ENCODE results near the gene LRIG1. TPM values are rescaled to one million over a fixed set of nuclear protein-coding genes. Genes with fewer than 3 reads are reported as not detected.

Gene LRIG1
- total and polyA plus RNA-seq, 2 donors, result 23.4 to 29.2 TPM

DNA sequence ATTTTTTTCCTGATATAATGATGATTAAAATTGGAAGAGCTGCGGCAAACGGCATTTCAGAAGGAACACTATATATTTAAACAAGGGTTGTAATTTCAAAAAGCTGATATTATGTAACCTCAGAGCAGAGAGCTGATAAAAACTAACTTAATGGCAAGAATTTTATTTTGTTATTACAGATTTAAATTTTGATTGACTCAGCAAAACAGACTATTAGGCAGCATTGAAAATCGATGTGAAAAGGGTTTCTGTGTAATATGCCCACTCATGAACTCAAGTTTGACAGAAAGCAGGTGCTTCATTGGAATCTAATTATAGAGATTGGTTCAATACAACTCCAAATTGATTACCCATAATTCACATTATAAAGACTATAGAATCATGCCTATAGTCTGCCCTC is 24.9 kb upstream of the LRIG1 start:
- WGBS, result 90% methylated on average over 3 of the region's 3 CpGs
- no peaks in the 10 kb centered on the region for H3K4me1 ChIP-seq (ENCODE audit: insufficient read depth)
- DNase-seq (ENCODE audit: extremely low spot score), result no peak

DNA sequence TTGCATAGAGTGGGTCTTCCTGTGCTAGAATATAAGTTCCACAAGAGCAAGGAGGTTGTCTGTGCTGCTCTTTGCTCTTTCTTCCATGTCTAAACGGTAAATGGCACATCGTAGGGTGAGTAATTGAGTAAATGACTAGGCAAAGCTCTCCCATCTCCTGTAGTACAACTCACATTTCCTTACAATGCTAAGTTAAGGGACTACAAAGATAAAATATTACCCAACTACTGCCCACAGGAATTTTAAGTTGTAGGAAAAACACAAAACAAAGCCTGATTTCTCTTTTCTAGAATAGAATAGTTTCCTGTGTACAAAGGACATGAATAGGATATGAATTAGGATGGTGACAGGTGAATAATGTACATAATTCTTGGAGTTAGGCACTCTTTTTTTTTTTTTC is 19.9 kb upstream of the LRIG1 start:
- Histone ChIP-seq H3K4me1 (ENCODE audit: insufficient read depth) (no peaks in the 10 kb centered on the region), H3K27ac (ENCODE audit: low read depth) (no peak overlapping the region), H3K36me3 (ENCODE audit: insufficient read depth) (no peaks in the 10 kb centered on the region), H3K4me3 (ENCODE audit: low read depth, low read length) (no peak overlapping the region)
- 90% methylated on average over 2 of the region's 2 CpGs for WGBS
- DNase-seq (ENCODE audit: extremely low spot score), result no peak

More for the DNA sequence above, 24.9 kb upstream of the LRIG1 start:
- Histone ChIP-seq H3K4me3 (ENCODE audit: low read depth, low read length) (no peak overlapping the region), H3K36me3 (ENCODE audit: insufficient read depth) (no peaks in the 10 kb centered on the region), H3K27ac (ENCODE audit: low read depth) (no peak overlapping the region)

DNA sequence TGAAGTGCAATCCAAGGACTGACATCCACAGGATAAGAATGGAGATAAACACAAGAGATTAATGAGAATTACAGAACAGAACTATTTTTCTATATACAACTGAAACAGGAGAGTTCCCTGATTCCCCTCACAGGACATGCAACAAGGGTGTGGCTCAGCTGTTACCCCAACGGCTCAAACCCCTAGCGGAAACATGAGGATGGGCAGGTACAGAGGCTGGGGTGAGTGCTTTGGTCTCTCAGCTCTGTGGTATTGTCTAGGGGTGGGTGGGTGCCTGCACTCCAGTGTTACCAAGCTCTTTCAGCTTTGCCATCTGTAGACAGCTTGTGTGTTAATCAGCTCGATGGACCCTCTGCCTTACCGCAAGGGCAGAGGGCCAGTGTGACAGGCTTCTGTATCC is 17.8 kb upstream of the LRIG1 start:
- H3K36me3 ChIP-seq (ENCODE audit: insufficient read depth), result no peaks in the 10 kb centered on the region
- H3K4me3 ChIP-seq (ENCODE audit: low read depth, low read length), result no peak overlapping the region
- DNase-seq (ENCODE audit: extremely low spot score), result no peak
- H3K4me1 ChIP-seq (ENCODE audit: insufficient read depth), result no peaks in the 10 kb centered on the region
- no peak overlapping the region for H3K27ac ChIP-seq (ENCODE audit: low read depth)
- 82% methylated on average over 4 of the region's 4 CpGs for WGBS

DNA sequence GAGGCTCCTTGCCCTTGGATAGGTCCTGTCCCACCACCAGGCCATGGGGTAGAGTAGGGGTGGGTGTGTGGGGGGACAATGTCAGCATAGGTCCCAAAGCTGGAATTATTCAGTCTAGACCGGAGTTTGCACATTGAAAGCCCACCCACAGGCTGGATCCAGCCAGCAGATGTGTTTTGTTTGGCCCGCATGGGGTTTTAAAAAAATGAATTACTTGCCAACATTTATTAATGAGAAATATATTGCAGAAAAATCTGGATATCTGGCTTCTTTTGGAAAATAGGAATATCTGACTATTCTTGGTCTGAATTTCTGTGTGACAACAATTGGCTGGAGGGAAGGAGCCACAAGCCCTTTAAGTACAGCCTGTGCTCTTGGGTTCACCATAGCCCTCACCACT is 17.3 kb upstream of the LRIG1 start:
- 79% methylated on average over 2 of the region's 2 CpGs for WGBS

DNA sequence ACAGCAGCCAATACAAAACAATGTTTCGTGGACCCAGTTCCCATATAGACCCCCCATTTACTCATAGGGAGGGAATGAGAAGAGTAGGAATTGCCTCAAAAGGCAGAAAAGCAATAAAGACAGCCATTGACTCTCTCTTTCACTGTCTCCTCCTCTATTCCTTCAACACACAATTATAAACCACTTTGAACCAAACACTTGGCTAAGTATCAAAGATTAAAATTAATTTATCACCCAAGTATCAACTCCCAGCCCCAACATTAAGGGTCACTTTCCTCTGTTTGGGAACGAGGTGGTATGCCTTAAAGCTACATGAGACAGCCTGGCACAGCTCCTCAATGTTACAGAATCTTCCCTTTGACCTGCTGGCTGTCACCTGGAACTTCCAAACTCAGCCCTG is 16.4 kb upstream of the LRIG1 start:
- 63% methylated on average over 2 of the region's 2 CpGs for WGBS
- no peak for DNase-seq (ENCODE audit: extremely low spot score)
- Histone ChIP-seq H3K36me3 (ENCODE audit: insufficient read depth) (no peaks in the 10 kb centered on the region), H3K4me1 (ENCODE audit: insufficient read depth) (no peaks in the 10 kb centered on the region), H3K4me3 (ENCODE audit: low read depth, low read length) (no peak overlapping the region), H3K27ac (ENCODE audit: low read depth) (no peak overlapping the region)

More for the DNA sequence above, 17.3 kb upstream of the LRIG1 start:
- Histone ChIP-seq H3K4me3 (ENCODE audit: low read depth, low read length) (no peak overlapping the region), H3K27ac (ENCODE audit: low read depth) (no peak overlapping the region), H3K36me3 (ENCODE audit: insufficient read depth) (no peaks in the 10 kb centered on the region), H3K4me1 (ENCODE audit: insufficient read depth) (no peaks in the 10 kb centered on the region)
- DNase-seq (ENCODE audit: extremely low spot score), result no peak

DNA sequence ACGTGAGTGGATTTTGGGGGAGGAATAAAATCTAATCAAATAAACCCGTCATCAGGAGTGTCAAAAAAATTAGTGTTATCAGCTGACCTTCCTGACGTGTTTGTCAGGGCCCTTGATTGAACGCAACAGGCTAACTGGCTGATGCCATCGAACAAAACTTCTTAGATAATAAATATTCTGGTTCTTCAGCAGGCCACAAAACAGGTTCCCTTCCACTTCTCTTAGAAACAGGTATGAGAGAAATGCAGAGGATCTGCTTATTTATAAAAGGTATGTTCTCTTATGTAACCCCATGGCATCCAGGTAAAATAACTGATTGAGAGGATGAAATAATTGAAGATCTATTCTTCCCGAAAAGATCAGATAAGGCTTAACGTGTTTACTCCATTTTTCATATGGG is 7.6 kb upstream of the LRIG1 start:
- Histone ChIP-seq H3K36me3 (ENCODE audit: insufficient read depth) (no peaks in the 10 kb centered on the region), H3K4me1 (ENCODE audit: insufficient read depth) (no peaks in the 10 kb centered on the region), H3K4me3 (ENCODE audit: low read depth, low read length) (no peak overlapping the region), H3K27ac (ENCODE audit: low read depth) (no peak overlapping the region)
- WGBS, result 79% methylated on average over 7 of the region's 7 CpGs
- no peak for DNase-seq (ENCODE audit: extremely low spot score)

DNA sequence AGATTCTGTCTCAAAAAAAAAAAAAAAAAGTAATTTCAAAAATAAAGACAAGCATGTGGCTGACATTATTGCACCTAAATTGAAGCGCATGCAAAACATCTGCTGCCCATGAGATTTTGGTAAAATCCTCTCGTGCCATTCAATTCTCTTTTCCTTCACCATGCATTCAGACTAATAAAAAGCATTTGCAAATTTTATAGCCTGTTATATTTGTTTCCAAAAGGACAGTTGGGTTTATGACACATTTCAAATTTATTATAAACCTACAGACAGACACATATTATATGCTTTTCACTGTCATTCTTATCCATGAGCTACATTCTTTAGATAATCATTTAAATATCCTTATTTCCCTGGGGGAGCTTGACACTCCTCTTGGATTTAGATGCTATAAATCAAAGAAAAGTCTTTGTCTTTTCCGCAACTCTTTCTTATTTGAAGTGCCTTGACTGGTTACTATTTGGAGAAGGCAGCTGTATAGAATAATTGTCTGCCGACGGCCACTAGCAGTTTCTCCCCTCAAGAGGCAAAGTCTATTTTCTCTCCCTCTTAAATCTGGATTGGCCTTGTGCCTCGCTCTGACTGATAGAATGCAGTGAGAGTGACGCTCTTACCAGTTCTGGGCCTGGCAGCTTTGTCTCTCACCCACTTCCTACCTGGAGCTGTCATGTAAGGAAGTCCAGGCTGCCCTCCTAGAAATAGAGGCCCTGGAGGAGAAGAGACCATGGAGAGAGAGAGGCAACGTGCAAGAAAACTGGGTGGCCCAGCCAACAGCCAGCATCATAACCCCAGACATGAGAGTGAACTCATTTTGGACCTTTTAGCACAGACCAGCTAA is 6.8 kb upstream of the LRIG1 start:
- Histone ChIP-seq H3K4me1 (ENCODE audit: insufficient read depth) (no peaks in the 10 kb centered on the region), H3K4me3 (ENCODE audit: low read depth, low read length) (no peak overlapping the region), H3K27ac (ENCODE audit: low read depth) (no peak overlapping the region), H3K36me3 (ENCODE audit: insufficient read depth) (no peaks in the 10 kb centered on the region)
- DNase-seq (ENCODE audit: extremely low spot score), result no peak
- WGBS, result 82% methylated on average over 8 of the region's 8 CpGs

DNA sequence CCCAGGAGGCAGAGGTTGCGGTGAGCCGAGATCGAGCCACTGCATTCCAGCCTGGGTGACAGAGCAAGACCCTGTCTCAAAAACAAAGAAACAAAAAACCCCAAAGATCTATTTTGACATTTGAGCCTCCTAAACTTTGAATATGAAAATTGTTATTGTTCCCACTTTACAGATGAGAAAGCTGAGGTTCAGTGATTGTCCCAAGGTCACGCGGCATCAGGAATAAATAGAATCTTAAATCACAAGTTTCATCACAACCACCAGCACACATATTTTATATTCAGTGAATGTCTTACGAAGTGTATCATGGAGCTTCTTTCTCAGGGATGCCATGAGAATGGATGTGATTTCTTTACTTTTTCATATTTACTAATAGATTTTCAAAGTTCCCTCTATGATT is 5.3 kb upstream of the LRIG1 start:
- DNase-seq (ENCODE audit: extremely low spot score), result no peak
- Histone ChIP-seq H3K4me1 (ENCODE audit: insufficient read depth) (no peaks in the 10 kb centered on the region), H3K4me3 (ENCODE audit: low read depth, low read length) (no peak overlapping the region), H3K36me3 (ENCODE audit: insufficient read depth) (no peaks in the 10 kb centered on the region), H3K27ac (ENCODE audit: low read depth) (no peak overlapping the region)
- WGBS, result 97% methylated on average over 6 of the region's 6 CpGs

DNA sequence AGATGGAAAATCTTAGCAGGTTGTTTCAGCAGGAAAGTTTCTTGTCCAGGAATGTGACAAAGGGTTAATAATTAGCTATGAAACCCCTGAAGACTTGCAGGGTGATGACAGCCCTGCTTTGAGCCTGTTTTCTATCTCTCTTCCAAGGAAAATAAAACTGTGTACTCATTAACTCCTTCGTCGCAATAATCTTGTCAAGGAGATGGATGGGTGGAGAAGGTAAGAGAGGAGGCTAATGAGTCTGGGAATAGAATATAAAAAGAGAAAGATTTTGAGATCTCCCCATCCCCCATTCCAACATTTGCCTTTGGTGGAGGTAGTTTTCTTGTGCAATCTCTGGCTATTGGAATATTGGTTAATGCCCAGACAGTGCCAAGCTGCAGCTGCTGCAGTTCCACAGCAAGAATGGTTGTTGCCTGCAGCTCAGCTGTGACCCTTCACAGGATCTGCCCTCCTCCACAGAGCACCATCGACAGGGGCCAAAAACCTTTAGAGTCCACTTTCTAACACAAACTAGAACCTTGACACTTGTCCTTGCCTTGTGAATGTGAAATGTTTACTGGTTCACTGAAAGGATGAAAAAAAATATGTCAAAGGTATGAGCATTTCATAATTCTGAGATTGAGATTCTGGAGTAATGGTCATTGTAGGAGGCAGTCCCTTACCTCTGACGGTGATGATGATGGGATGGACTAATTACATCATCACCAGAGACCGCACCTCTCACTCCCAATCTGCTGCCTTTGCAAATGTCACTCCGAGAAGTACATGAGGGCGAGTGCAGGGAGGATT is 4.2 kb upstream of the LRIG1 start:
- Histone ChIP-seq H3K4me3 (ENCODE audit: low read depth, low read length) (no peak overlapping the region), H3K27ac (ENCODE audit: low read depth) (no peak overlapping the region), H3K36me3 (ENCODE audit: insufficient read depth) (no peaks in the 10 kb centered on the region), H3K4me1 (ENCODE audit: insufficient read depth) (no peaks in the 10 kb centered on the region)
- WGBS, result 61% methylated on average over 7 of the region's 7 CpGs
- no peak for DNase-seq (ENCODE audit: extremely low spot score)

DNA sequence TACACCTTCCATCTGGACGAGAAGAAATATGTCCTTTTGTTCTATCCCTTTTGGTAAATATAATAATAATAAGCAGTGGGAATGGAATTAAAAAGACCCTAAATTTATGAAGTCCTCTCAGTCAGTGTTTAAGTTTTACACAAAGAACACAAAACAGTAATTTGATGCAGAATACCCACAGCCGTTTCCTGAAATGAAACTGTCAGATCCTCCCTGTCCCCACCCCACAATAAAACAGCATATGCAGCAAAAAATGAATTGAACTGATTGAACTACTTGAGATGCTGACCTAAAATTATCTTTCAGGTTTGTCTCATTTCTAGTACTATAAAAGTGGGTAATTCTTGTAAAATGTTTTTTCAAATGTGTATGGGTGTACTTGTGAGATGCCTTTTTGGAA is 2.2 kb upstream of the LRIG1 start:
- 76% methylated on average over 2 of the region's 2 CpGs for WGBS
- H3K36me3 ChIP-seq (ENCODE audit: insufficient read depth), result no peaks in the 10 kb centered on the region
- no peak overlapping the region for H3K27ac ChIP-seq (ENCODE audit: low read depth)

DNA sequence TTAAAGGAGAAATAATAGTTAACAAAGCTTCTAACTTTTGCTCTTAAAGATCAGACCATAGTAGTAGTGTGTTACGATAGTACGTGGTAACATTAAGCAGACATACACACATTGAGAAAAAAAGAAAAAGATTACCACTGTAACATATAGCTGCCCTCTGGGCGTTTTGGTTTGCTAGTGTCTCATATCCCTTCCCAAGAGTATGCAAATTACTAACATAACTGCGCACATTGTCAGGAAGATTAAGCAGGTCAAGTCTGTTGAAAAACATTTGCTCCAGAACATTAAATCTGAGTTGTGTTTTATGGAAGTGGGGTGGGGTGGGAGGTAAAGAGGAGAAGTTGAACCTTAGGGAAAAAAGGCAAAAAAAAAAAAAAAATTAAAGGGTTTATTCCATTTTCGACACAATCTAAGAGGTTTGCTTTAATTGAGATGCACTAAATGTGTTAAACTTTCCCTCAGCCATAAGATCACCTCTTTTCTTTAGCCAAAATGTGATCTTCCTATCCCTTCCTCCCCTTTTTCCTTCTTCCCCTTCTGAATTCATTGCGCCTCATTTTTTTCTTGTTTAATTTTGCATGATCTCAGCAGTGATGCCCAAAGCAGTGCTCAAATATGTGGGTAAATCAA is 1.5 kb upstream of the LRIG1 start:
- WGBS, result 67% methylated on average over 6 of the region's 6 CpGs

More for the DNA sequence above, 2.2 kb upstream of the LRIG1 start:
- DNase-seq (ENCODE audit: extremely low spot score), result no peak
- no peak overlapping the region for H3K4me3 ChIP-seq (ENCODE audit: low read depth, low read length)
- H3K4me1 ChIP-seq (ENCODE audit: insufficient read depth), result peaks cover 1% of the 10 kb centered on the region

DNA sequence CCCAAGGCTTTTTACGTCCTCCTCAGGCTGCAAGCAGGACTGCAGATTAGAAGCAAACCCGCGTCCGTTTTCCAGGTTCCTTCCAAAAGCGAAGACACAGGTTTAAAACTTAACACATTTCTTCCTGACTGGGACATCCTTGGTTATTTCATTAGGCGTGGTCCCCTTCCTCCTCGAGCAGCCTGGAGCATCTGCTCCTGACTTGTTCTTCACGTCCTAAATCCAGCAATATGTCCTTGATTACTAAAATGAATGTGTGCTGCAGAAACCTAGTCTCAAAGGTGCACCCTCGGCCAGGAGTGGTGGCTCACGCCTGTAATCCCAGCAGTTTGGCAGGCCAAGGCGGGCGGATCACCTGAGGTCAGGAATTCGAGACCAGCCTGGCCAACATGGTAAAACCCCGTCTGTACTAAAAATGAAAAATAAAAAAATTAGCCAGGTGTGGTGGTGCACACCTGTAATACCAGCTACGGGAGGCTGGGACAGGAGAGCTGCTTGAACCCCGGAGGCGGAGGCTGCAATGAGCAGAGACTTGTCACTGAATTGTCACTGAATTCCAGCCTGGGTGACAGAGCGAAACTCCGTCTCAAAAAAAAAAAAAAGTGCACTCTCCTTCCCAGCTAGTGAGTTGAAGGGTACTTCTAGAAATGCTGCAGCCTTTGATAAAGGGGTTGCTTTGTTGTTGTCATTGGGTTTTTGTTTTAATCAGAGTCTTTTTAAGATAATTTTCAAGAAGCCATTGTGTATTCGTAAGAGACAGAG is 842 bp upstream of the LRIG1 start:
- Histone ChIP-seq H3K27ac (ENCODE audit: low read depth) (no peak overlapping the region), H3K36me3 (ENCODE audit: insufficient read depth) (no peaks in the 10 kb centered on the region), H3K4me1 (ENCODE audit: insufficient read depth) (peaks cover 1% of the 10 kb centered on the region), H3K4me3 (ENCODE audit: low read depth, low read length) (no peak overlapping the region)
- 32% methylated on average over 20 of the region's 20 CpGs for WGBS
- no peak for DNase-seq (ENCODE audit: extremely low spot score)

More for the DNA sequence above, 1.5 kb upstream of the LRIG1 start:
- Histone ChIP-seq H3K36me3 (ENCODE audit: insufficient read depth) (no peaks in the 10 kb centered on the region), H3K4me1 (ENCODE audit: insufficient read depth) (peaks cover 1% of the 10 kb centered on the region), H3K27ac (ENCODE audit: low read depth) (no peak overlapping the region), H3K4me3 (ENCODE audit: low read depth, low read length) (no peak overlapping the region)
- DNase-seq (ENCODE audit: extremely low spot score), result no peak

DNA sequence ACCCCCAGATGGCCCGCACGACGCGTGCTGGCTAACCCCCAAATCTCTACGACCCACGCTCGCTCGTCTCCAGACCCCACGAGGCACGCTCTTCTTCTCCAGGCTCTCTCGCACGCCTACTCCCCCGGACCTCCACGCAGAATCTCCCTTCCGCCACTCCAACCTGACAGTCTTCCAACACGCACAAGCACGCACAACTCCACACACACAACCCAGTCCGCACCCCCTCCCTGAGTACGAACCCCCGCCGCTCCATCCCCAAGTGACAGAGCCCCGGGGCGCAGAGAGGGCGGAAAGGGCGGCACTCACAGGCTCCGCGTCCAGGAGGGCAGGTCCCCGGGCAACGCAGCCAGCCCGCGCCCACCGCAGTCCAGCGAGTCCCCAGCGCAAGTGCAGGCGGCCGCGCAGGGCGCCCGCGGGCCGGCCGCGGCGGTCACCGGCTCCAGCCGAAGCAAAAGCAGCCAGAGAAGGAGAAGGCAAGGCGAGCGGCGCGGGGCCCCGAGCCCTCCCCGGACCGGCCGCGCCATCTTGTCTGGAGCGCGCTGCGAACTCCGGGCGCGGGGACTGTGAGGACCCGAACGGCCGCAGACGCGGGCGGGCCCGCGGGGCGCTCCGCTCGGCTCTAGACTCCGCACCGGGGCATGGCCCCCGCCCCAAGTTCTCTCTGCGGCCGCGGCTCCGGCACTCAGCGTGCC is 794 bp downstream of the LRIG1 start:
- H3K4me3 ChIP-seq (ENCODE audit: low read depth, low read length), result peak overlapping the region; percentile 94
- H3K27ac ChIP-seq (ENCODE audit: low read depth), result peak overlapping the region; percentile 49
- no peak for DNase-seq (ENCODE audit: extremely low spot score)
- H3K36me3 ChIP-seq (ENCODE audit: insufficient read depth), result no peaks in the 10 kb centered on the region
- under 1% methylated on average over 80 of the region's 80 CpGs for WGBS
- H3K4me1 ChIP-seq (ENCODE audit: insufficient read depth), result peaks cover 1% of the 10 kb centered on the region
